ENCODE measurements around the gene NSL1.
"Not testable (repeated sequence)": the region's sequence is repeated elsewhere in the genome, so short reads cannot be mapped to it uniquely, and the experiment has no call there.

DNA sequence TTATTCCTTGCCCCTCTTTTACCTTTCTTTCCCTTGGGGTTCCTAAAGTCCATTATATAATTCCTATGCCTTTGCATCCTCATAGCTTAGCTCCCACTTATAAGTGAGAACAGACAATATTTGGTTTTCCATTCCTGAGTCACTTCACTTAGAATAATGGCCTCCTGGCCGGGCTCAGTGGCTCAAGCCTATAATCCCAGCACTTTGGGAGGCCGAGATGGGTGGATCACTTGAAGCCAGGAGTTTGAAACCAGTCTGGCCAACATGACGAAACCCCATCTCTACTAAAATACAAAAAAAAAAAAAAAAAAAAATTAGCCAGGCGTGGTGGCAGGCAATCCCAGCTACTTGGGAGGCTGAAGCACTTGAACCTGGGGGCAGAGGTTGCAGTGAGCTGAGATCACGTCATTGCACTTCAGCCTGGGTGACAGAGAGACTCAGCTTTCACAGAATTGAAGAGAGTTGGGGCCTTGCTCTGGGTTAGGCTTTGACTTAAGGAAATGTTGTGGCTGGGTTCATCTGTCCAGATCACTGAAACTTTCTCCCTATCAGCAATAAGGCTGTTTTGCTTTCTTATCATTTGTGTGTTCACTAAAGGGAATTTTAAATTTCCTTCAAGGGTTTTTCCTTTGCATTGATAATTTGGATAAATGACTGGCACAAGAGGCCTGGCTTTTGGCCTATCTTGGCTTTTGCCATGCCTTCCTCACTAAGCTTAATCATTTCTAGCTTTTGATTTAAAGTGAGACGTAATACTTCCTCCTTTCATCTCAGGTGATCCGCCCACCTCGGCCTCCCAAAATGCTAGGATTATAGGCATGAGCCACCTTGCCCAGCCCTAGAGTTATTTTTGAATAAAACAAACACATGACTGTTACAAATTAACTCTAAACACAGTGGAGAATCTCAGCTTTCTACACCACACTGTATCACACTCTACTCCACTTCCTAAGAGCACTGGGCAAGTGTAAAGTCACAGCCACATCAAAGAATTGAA, 41.9 kb upstream of the NSL1 start:
- TF ChIP-seq, protein P1, sequence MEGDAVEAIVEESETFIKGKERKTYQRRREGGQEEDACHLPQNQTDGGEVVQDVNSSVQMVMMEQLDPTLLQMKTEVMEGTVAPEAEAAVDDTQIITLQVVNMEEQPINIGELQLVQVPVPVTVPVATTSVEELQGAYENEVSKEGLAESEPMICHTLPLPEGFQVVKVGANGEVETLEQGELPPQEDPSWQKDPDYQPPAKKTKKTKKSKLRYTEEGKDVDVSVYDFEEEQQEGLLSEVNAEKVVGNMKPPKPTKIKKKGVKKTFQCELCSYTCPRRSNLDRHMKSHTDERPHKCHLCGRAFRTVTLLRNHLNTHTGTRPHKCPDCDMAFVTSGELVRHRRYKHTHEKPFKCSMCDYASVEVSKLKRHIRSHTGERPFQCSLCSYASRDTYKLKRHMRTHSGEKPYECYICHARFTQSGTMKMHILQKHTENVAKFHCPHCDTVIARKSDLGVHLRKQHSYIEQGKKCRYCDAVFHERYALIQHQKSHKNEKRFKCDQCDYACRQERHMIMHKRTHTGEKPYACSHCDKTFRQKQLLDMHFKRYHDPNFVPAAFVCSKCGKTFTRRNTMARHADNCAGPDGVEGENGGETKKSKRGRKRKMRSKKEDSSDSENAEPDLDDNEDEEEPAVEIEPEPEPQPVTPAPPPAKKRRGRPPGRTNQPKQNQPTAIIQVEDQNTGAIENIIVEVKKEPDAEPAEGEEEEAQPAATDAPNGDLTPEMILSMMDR (IDR thresholded peaks at IDR 0.05), result not testable (repeated sequence)
- TF ChIP-seq POLR2AphosphoS5, POLR2A (IDR thresholded peaks at IDR 0.05): not testable (repeated sequence)
